KOPT-K1 (cell line): Measurements from ENCODE around the gene GNG3.
"Not testable (repeated sequence)": the region's sequence is repeated elsewhere in the genome, so short reads cannot be mapped to it uniquely, and the experiment has no call there.

Source experiments
- H3K27ac ChIP-seq: fragments of 200-600 bp; sonication (generic); 2 replicates; pipeline ENCODE4 v1.5.1; 2016; ENCODE audit warnings: antibody characterized with exemption, mild to moderate bottlenecking, low read depth, low read length; ENCODE audit not compliant: poor library complexity, severe bottlenecking
- H3K36me3 ChIP-seq: fragments of 200-600 bp; sonication (generic); 2 replicates; pipeline ENCODE4 v1.5.1; 2017; ENCODE audit warnings: antibody characterized with exemption, mild to moderate bottlenecking, low read length, moderate library complexity; ENCODE audit not compliant: insufficient read depth
- H3K9me3 ChIP-seq: fragments of 200-600 bp; sonication (generic); 2 replicates; pipeline ENCODE4 v1.5.1; 2017; ENCODE audit warnings: antibody characterized with exemption, low read length, mild to moderate bottlenecking; ENCODE audit not compliant: insufficient read depth, poor library complexity, severe bottlenecking

The GNG3 gene

DNA sequence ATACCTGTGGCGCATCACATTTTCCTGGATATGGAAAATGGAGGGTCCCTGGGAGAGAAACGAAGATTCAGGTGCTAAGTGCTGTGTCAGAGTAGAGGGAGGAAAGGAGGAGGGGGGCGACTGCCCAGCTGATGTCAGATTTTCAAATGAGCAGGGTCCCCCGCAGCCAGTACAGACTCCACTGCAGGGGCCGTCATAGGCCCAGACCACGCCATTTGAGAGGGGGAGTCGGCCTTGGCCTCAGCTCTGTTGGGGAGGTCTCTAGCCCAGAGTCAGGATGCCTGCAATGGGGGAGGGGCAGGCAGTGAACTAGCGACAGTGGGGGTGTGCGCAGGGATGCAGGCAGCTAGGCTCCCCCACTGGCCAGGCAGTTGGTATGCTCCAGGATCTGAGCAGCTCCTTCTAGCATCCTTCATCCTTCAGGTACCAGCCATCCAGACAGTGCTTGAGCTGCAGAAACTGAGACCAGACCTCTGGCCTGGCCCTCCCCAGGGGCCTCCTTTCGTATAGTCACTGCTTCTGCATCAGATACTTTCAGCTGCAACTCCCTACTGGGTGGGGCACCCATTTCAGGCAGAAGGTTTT, at the start of gene GNG3, which contains the start of gene BSCL2:
GNG3 (plus strand) TSS at position 400 of the 585 bp plus-strand sequence. CDS start 620 bp downstream, outside the sequence.
BSCL2 (minus strand) TSS at position 148 of the 585 bp plus-strand sequence. CDS start 229 bp downstream, outside the sequence.
- Histone ChIP-seq H3K27ac (peak within 1 kb of the TSS; percentile 96), H3K9me3 (no peaks in the 10 kb centered on the region), H3K36me3 (peaks cover 23% of the 10 kb centered on the region)

DNA sequence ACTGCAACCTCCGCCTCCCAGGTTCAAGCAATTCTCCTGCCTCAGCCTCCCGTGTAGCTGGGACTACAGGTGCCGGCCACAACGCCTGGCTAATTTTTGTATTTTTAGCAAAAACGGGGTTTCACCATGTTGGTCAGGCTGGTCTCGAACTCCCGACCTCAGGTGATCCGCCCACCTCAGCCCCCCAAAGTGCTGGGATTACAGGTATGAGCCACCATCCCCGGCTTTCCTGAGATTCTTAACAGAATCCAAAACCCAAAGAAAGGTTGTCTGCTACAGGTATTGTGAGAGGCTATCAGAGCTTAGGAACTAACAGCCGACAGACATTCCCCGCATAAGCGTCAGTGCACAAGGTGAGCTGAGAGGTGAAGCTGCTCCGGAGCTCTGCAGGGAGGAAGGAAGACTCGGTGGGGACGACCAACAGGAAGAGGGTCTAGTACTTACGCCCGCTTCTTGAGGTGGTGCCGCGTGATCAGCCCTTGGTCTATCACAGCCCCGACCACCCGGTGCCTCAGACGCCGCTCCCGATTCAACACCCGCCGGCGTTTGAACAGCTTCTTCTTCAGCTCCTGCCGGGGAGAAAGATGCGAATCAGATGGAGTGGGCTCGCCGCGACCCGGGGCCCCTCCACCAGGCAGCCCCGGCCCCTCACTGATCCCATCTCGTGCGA, 42.9 kb upstream of the GNG3 start:
- peak overlapping the region; percentile 84 for H3K27ac ChIP-seq
- peaks cover 52% of the 10 kb centered on the region for H3K36me3 ChIP-seq
- H3K9me3 ChIP-seq = no peaks in the 10 kb centered on the region

DNA sequence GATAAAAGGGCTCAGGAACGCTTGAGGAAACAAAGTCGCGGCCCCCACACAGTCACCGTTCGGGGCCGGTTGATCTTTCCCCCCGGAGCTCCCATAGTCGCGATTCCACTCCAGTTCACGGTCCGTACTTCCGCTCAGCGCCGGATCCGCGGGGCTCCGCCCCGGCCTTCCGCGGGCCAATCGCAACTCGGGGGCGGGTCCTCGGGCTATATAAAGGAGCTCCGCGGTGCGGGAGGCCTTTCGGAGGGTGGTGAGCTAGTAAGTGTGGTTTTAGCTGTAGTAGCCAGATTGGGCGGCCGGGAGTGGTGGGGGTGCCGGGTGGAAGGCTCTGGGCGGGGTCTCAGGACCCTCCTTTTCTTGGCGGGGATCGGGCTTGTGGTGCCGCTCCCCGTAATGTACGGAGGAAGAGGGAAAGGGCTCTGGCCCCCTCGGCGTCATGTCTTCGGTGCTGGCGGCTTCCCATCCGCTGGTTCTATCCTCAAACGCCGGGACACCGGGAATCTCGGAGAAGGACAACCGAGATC, 42.3 kb upstream of the GNG3 start, which contains the start of the genes C11orf98 and CSKMT:
C11orf98 (minus strand) TSS at position 136 of the 524 bp plus-strand sequence; CDS start at position 95, 41 bp downstream.
CSKMT (plus strand) TSS at position 238 of the 524 bp plus-strand sequence. CDS start 568 bp downstream, outside the sequence.
- H3K36me3 ChIP-seq = peaks cover 56% of the 10 kb centered on the region

GRCh38 chr11:62665599-62666258, 41.7 kb upstream of the GNG3 start:
- Histone ChIP-seq H3K36me3 (peaks cover 52% of the 10 kb centered on the region), H3K27ac (peak overlapping the region; percentile 84), H3K9me3 (no peaks in the 10 kb centered on the region)

More for the DNA sequence above, 42.3 kb upstream of the GNG3 start, which contains the start of the genes C11orf98 and CSKMT:
- Histone ChIP-seq H3K27ac (peak within 1 kb of the TSS; percentile 84), H3K9me3 (no peaks in the 10 kb centered on the region)

DNA sequence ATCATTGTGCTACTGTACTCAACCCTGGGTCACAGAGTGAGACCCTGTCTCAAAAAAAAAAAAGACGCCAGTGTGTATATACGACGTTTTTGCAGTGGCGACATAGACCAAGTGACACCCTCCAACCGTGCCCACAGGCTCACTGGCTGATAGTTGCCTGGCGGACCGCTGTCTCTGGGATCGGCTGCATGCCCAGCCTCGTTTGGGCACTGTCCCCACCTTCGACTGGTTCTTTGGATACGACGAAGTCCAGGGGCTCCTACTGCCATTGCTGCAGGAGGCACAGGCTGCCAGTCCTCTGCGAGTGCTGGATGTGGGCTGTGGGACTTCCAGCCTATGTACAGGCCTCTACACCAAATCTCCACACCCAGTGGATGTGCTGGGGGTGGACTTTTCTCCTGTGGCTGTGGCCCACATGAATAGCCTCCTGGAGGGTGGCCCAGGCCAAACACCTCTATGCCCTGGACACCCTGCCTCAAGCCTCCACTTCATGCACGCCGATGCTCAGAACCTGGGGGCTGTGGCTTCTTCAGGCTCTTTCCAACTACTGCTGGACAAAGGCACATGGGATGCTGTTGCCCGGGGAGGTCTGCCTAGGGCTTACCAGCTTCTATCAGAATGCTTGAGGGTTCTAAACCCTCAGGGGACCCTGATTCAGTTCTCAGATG, 41.1 kb upstream of the GNG3 start:
- peaks cover 47% of the 10 kb centered on the region for H3K36me3 ChIP-seq
- peak overlapping the region; percentile 84 for H3K27ac ChIP-seq
- no peaks in the 10 kb centered on the region for H3K9me3 ChIP-seq

DNA sequence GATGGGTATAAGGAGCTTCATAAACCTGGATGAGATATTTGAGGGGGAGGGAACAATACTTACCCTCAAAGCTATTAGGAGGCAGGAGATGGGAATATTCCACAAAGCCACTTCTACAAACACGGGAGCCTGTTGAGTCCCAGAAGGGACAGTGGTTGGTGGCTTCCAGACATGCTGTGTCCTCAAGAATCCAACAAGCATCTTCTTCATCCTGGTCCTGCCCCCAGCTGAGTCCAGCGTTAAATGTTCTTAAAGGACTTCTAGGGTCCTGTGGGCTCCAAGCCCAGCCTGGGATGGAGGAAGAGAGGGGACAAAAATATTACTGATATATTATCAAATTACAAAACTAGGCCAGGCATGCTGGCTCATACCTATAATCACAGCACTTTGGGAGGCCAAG, 40.0 kb upstream of the GNG3 start:
- H3K27ac ChIP-seq = no peak overlapping the region
- H3K9me3 ChIP-seq = no peaks in the 10 kb centered on the region
- peaks cover 37% of the 10 kb centered on the region for H3K36me3 ChIP-seq

GRCh38 chr11:62669420-62670161, 37.9 kb upstream of the GNG3 start:
- peak overlapping the region; percentile 4 for H3K27ac ChIP-seq
- H3K36me3 ChIP-seq = peaks cover 47% of the 10 kb centered on the region
- no peaks in the 10 kb centered on the region for H3K9me3 ChIP-seq

DNA sequence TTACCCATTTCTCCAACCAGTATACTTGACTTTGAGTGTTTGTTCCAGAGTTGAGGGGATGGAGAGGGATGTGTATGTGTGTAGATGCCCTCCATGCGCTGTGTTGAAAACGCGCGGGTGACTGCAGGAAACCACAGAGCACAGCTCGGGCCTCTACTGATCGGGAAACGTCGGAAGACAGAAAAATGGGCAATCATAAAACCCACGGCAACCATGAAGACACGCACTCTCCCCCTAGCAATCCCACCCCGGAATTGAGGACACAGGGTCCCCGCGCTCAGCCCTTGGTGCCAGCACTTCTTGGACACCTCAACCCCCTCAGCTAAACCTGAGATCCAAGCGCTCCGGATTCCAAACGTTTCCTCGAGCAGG, 36.3 kb upstream of the GNG3 start:
- H3K9me3 ChIP-seq = no peaks in the 10 kb centered on the region
- H3K27ac ChIP-seq = peak overlapping the region; percentile 93
- H3K36me3 ChIP-seq = peaks cover 58% of the 10 kb centered on the region

DNA sequence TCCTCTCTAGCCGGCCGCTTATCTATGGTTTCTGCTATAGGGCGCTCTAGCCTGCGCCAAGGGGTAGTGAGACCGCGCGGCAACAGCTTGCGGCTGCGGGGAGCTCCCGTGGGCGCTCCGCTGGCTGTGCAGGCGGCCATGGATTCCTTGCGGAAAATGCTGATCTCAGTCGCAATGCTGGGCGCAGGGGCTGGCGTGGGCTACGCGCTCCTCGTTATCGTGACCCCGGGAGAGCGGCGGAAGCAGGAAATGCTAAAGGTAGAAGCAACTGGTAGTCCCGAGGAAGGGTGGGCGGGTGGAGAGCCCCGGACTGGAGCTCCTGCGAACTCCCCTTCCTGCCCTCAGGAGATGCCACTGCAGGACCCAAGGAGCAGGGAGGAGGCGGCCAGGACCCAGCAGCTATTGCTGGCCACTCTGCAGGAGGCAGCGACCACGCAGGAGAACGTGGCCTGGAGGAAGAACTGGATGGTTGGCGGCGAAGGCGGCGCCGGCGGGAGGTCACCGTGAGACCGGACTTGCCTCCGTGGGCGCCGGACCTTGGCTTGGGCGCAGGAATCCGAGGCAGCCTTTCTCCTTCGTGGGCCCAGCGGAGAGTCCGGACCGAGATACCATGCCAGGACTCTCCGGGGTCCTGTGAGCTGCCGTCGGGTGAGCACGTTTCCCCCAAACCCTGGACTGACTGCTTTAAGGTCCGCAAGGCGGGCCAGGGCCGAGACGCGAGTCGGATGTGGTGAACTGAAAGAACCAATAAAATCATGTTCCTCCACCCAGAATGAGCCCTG, 35.7 kb upstream of the GNG3 start, which contains the start of the genes LBHD1 and UQCC3:
LBHD1 (minus strand) TSS at position 660 of the 782 bp plus-strand sequence. CDS start 2,236 bp downstream, outside the sequence.
UQCC3 (plus strand) TSS at position 66 of the 782 bp plus-strand sequence; CDS start at position 139, 73 bp downstream.
- no peaks in the 10 kb centered on the region for H3K9me3 ChIP-seq
- peaks cover 58% of the 10 kb centered on the region for H3K36me3 ChIP-seq
- peak within 1 kb of the TSS; percentile 93 for H3K27ac ChIP-seq

DNA sequence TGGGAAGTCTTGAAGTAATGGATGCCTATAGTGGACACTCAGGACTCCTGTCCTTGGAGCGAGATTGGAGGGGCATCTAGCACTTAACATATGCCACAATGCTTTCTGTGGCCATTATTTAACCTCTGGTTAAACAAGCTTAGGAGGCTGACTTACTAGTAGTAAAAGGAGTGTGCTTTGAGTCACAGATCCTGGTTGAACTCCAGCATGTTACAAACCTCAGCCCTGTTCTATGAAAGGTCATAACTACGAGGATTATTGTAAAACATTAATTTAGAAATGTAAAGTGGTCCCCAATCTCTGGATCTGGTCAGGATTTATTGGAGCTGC, 34.3 kb upstream of the GNG3 start:
- no peaks in the 10 kb centered on the region for H3K9me3 ChIP-seq
- peaks cover 57% of the 10 kb centered on the region for H3K36me3 ChIP-seq
- H3K27ac ChIP-seq = no peak overlapping the region

- H3K9me3 ChIP-seq, H3K27ac ChIP-seq: not testable (repeated sequence)
- H3K36me3 ChIP-seq = peaks cover 50% of the 10 kb centered on the region
These were observed 32.1 kb upstream of the GNG3 start for GRCh38 chr11:62675415-62675814.

DNA sequence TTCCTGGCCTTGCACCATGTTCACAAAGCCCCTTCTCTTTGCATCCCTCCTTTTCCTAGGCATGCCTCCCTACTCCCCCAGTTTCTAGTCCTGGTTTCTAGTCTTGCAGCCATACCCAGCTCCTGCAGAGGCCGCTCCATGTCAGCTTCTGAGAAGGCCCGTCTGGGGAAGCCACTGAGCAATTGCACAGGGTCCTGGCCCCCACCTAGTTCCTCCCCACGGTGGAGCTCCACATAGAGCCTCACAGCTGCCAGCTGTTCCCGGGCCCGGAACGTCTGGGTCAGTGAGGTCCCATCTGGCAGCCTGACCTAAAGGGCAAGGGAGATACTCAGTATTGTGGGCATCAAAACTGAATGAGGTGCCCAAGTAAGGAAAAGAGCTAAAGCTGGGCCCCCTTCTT, 30.8 kb upstream of the GNG3 start:
- H3K27ac ChIP-seq = no peak overlapping the region
- H3K9me3 ChIP-seq = no peaks in the 10 kb centered on the region
- peaks cover 50% of the 10 kb centered on the region for H3K36me3 ChIP-seq

DNA sequence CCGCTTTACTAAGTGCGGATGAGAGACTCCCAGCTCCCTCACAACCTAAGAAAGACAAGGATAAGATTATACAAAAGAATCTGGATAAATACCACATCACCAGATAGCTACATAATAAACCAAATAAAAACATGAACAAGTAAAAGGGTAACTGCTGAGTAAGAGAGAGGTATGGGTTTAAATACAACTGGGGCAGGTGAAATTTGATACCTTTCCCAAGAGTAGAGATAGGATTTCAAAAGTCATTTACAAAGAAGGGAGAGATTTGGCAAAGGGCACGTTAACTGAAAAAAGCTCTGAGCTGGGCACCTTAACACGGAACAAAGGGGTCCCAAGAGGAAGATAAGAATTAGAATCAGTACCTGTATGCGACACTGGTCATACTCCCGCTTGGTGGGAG, 30.3 kb upstream of the GNG3 start:
- H3K27ac ChIP-seq = no peak overlapping the region
- H3K36me3 ChIP-seq = peaks cover 50% of the 10 kb centered on the region
- H3K9me3 ChIP-seq = no peaks in the 10 kb centered on the region
